HCT116 (cell line): ENCODE data around the gene DOCK2.

Experiments used
- ELF1 ChIP-seq: IDR thresholded peaks from 2 replicates; pipeline ENCODE4 v1.6.1; 2012; ENCODE audit warnings: low read depth, borderline replicate concordance
- TF ChIP-seq, protein P1 (sequence below), 3 experiments: fragments of 200-600 bp in 1 of 3; sonication (generic) in 1 of 3; IDR thresholded peaks in 2 of 3; conservative IDR thresholded peaks in 1 of 3; 2 replicates each; pipeline ENCODE4 v1.5.1; 2012 to 2017; ENCODE audit warnings: low read depth in 2 of 3, low read length in 2 of 3, antibody characterized with exemption in 1 of 3, borderline replicate concordance in 1 of 3, control low read depth in 1 of 3, mild to moderate bottlenecking in 1 of 3, mixed read lengths in 1 of 3, mixed run types in 1 of 3, moderate library complexity in 1 of 3; ENCODE audit not compliant: insufficient read depth in 1 of 3

DNA sequence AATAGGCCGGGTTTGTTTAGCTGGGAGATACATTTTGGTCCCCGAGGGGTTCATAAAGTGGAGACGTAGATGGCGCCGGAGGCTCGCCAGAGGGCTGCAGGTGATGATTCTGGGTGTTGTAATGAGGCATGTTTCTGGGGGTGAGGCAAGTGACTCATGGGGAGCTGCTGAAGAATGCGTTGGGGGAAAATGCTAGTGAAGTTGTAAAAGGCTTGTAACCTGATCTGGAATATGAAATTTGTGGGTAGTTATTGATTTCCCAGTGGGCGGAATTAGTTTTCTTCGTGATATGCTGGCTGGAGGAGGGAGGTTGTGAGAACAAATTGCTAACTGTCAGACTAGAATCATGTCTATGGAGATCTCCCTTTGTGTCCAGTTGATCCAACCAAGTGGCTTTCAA is 158.3 kb downstream of the DOCK2 start:
- TF ChIP-seq ELF1, result no peak
- TF ChIP-seq, protein P1, sequence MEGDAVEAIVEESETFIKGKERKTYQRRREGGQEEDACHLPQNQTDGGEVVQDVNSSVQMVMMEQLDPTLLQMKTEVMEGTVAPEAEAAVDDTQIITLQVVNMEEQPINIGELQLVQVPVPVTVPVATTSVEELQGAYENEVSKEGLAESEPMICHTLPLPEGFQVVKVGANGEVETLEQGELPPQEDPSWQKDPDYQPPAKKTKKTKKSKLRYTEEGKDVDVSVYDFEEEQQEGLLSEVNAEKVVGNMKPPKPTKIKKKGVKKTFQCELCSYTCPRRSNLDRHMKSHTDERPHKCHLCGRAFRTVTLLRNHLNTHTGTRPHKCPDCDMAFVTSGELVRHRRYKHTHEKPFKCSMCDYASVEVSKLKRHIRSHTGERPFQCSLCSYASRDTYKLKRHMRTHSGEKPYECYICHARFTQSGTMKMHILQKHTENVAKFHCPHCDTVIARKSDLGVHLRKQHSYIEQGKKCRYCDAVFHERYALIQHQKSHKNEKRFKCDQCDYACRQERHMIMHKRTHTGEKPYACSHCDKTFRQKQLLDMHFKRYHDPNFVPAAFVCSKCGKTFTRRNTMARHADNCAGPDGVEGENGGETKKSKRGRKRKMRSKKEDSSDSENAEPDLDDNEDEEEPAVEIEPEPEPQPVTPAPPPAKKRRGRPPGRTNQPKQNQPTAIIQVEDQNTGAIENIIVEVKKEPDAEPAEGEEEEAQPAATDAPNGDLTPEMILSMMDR (IDR thresholded peaks at IDR 0.05 in 2 of 3, conservative IDR thresholded peaks at IDR 0.05 in 1 of 3; ENCODE audit: borderline replicate concordance in 1 of 3, insufficient read depth in 1 of 3, low read depth in 2 of 3, low read length in 2 of 3), result no peak
